ENCODE data around the gene MAP3K20.
A peak's percentile ranks its signal among the peaks of the same experiment; 100 is the strongest.

Gene MAP3K20

DNA sequence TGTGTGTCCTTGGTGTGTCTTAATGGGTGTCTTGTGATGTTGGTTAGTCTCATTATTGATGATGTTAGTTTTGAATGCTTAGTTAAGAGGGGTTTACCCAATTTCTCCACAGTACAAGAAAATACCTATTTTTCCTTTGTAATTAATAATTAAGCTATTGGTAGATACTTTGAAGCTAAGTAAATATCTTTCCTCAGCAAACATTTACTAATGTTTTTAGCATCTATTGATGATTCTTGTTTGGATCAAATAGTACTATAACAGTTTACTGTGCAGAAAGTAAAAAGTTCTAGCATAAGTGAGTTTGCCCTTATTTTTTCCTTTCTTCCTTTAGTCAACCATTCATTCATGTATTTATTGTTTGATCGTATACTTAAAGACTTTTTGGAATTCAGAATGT is 19.1 kb downstream of the MAP3K20 start:
- DNase-seq (ENCODE audit: low read depth) = no peak
- TF ChIP-seq, protein P1, sequence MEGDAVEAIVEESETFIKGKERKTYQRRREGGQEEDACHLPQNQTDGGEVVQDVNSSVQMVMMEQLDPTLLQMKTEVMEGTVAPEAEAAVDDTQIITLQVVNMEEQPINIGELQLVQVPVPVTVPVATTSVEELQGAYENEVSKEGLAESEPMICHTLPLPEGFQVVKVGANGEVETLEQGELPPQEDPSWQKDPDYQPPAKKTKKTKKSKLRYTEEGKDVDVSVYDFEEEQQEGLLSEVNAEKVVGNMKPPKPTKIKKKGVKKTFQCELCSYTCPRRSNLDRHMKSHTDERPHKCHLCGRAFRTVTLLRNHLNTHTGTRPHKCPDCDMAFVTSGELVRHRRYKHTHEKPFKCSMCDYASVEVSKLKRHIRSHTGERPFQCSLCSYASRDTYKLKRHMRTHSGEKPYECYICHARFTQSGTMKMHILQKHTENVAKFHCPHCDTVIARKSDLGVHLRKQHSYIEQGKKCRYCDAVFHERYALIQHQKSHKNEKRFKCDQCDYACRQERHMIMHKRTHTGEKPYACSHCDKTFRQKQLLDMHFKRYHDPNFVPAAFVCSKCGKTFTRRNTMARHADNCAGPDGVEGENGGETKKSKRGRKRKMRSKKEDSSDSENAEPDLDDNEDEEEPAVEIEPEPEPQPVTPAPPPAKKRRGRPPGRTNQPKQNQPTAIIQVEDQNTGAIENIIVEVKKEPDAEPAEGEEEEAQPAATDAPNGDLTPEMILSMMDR (IDR thresholded peaks at IDR 0.05; ENCODE audit: insufficient read depth, low read depth, low read length, missing control alignments) = no peak
- H3K4me3 ChIP-seq (ENCODE audit: low read length) = no peak overlapping the region

DNA sequence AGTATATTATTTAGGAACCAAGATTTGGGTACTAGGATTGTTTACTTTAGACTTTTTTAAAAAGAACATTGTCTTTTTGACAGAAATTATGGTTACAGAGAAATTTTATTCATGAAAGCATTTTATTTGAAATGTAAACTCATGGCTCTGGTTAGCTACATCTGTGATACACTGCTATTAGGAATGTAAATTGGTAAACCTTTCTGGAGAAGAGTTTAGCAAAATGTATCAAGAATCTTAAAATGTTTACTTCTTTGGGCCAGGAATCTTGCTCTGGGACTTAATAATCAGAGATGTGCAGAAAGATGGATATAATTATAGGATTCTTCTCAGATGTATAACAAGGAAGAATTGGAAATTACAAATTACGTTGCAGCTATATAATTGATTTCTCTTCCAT is 19.7 kb downstream of the MAP3K20 start:
- H3K4me3 ChIP-seq (ENCODE audit: low read length) = no peak overlapping the region
- TF ChIP-seq, protein P1 (IDR thresholded peaks at IDR 0.05; ENCODE audit: insufficient read depth, low read depth, low read length, missing control alignments) = no peak
- DNase-seq (ENCODE audit: low read depth) = no peak

DNA sequence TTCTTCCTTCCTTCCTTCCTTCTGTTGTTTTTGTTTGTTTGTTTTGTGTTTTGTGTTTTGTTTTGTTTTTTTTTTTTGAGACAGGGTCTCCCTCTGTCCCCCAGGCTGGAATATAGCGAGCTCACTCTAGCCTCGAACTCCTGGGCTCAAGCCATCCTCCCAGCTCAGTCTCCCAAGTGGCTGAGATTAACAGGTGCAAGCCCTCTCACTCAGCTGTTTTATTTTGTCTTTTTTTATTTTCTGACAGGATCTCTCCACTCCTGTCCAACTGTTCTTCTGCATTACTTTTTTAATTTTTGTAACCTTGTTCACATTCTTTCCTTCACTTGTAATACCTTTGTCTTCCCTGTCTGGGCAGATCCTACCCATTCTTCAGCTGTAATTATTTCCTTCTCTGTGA is 23.6 kb downstream of the MAP3K20 start:
- H3K4me3 ChIP-seq (ENCODE audit: low read length) = no peak overlapping the region
- TF ChIP-seq, protein P1 (IDR thresholded peaks at IDR 0.05; ENCODE audit: insufficient read depth, low read depth, low read length, missing control alignments) = no peak
- DNase-seq (ENCODE audit: low read depth) = no peak

DNA sequence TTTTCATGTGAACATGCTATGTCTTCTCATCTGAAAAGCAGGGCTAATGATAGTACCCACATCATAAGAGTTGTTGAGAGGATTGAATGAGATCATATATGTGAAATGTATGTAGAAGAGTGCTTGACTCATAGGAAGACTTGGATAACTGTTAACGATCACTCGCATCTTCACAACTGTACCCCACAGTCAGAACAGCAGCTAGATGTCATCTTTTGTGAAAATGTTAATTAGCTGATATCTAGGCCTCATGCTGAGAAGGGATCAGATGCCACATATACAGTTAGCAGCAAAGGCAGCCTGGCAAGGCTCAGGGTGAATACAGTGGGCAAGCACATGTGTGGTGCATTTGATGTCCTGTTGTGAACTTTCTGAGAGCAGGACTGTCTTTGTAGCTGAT is 24.2 kb downstream of the MAP3K20 start:
- no peak for DNase-seq (ENCODE audit: low read depth)
- TF ChIP-seq, protein P1 (IDR thresholded peaks at IDR 0.05; ENCODE audit: insufficient read depth, low read depth, low read length, missing control alignments) = no peak
- no peak overlapping the region for H3K4me3 ChIP-seq (ENCODE audit: low read length)

DNA sequence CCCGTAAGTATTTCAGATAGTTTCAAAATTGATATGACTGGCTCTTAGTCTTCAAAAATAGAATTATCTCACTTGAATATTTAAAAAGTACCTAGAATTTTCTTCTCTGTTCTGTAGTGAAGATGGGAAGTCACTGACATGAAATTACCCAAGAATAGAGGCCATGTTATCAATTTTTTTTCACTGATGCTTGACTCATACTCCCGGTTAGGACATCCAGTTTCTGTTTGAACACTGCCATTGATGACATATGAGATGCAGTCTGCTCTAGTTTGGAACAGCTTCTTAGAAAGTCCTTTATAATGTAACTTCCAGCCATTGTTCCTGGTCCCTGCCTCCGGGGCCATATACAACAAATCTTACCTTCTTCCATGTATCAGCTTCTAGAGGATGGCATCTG is 26.0 kb downstream of the MAP3K20 start:
- TF ChIP-seq, protein P1 (IDR thresholded peaks at IDR 0.05; ENCODE audit: insufficient read depth, low read depth, low read length, missing control alignments) = no peak
- DNase-seq (ENCODE audit: low read depth) = peak; percentile 90
- H3K4me3 ChIP-seq (ENCODE audit: low read length) = no peak overlapping the region

DNA sequence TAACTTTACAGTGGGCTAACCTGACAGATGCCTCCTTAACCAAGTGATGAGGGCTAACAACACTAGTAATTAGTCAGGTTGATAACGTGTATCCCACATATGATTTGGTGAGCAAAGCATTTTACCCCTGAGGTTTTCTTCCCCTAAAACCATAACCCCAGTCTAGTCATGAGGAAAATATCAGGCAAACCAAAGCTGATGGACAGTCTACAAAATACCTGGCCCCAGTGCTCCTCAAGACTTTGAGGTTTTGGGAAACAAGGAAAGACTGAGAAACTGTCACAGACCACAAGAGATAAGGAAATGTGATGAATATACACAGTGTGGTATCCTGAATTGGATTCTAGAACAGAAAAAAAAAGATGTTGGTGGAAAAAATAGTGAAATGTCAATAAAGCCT is 28.5 kb downstream of the MAP3K20 start:
- TF ChIP-seq, protein P1 (IDR thresholded peaks at IDR 0.05; ENCODE audit: insufficient read depth, low read depth, low read length, missing control alignments) = no peak
- DNase-seq (ENCODE audit: low read depth) = no peak
- no peak overlapping the region for H3K4me3 ChIP-seq (ENCODE audit: low read length)

DNA sequence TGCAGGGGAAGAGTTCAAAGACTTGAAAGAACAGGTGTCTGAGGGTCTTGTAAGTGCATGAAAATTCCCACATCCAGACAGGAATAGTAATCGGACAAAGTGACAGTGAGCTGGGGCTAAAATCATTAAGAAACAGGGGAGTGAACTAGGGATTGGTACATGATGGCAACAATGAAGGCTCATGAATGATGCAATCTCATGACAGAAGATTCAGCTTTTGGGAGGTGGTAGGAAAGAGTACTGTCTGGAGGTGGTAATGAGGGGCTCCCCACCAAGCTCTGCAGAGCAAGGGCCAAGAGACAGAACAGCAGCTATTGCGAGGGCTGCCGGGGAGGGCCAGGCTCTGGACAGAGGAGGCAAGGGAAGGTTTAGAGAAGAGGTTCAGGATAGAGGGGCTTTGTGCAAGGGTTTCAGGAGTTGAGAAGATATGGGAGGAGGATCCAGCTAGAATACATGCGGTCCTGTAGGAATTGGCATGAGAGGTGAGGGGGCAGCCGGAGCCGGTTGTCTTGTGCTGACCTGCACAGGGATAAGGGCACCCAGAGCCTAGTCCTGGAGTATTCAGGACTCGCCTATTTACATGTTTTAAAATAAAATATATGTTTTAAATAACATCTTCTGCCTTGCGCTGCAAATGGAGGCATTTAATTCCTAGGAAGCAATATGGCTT is 31.4 kb downstream of the MAP3K20 start:
- no peak for DNase-seq (ENCODE audit: low read depth)
- H3K4me3 ChIP-seq (ENCODE audit: low read length) = no peak overlapping the region
- TF ChIP-seq, protein P1 (IDR thresholded peaks at IDR 0.05; ENCODE audit: insufficient read depth, low read depth, low read length, missing control alignments) = no peak

Data from epithelial cell of esophagus (primary cell).